K562 (cell line): ENCODE results near the gene WRAP53. TPM values are rescaled to one million over a fixed set of nuclear protein-coding genes. Genes with fewer than 3 reads are reported as not detected.
A peak's percentile ranks its signal among the peaks of the same experiment; 100 is the strongest.
"Not testable (repeated sequence)": the region's sequence is repeated elsewhere in the genome, so short reads cannot be mapped to it uniquely, and the experiment has no call there.

Experiments used
- ATAC-seq: fragments of 200-7000 bp; cut with Tn5 transposase; 3 replicates; pipeline ENCODE4 v1.9.1; 2020; ENCODE audit warnings: moderate library complexity
- BruUV-seq: library from RNA; stranded (reverse); fragments of 400-500 nt; replicated peaks from 2 replicates; lab custom pipeline; 2021; lab: Mats Ljungman, UMichigan
- CTCF ChIA-PET: fragments of 300-600 bp; formaldehyde crosslinking; extraction: SDS; loops from one replicate; lab custom pipeline; 2021; ENCODE audit warnings: low intra/inter-chr PET ratio; lab: Yijun Ruan, JAX
- POLR2A ChIA-PET: fragments of 300-600, 350-650 bp; sonication (Branson Sonifier 250); formaldehyde crosslinking; extraction: SDS; loops from one replicate; lab custom pipeline; 2021; ENCODE audit warnings: antibody characterized with exemption, inconsistent platforms; lab: Yijun Ruan, JAX
- DNase-seq, 4 experiments: peaks; one replicate each; pipeline versions ENCODE4 v3.0.0 to v3.0.0-alpha.2; 2011 to 2018; ENCODE audit warnings: low spot score in 3 of 4, mixed read lengths in 3 of 4; ENCODE audit errors: extremely low read depth in 1 of 4
- FAIRE-seq: peaks from 2 replicates; lab custom pipeline; 2011; peaks lifted over from hg19 to GRCh38; lab: Jason Lieb, UNC
- H2AFZ ChIP-seq: 2 replicates; pipeline ENCODE4 v1.6.0; 2011; ENCODE audit warnings: low read depth, low read length, control low read depth, inconsistent platforms
- H3K27ac ChIP-seq: fragments of 200-600 bp; 3 replicates; pipeline ENCODE4 v1.8.0; 2011; ENCODE audit warnings: low read depth, mild to moderate bottlenecking, control low read depth, inconsistent platforms, low read length, moderate library complexity, mixed read lengths; ENCODE audit errors: extremely low read depth
- H3K27me3 ChIP-seq, 2 experiments: fragments of 300-600 bp in 1 of 2; 2 replicates in 1 of 2; 3 replicates in 1 of 2; pipeline versions ENCODE4 v1.6.0 to v1.8.0; 2011; ENCODE audit warnings: inconsistent platforms in 2 of 2, low read length in 2 of 2, mild to moderate bottlenecking in 1 of 2, mixed read lengths in 1 of 2, moderate library complexity in 1 of 2; ENCODE audit not compliant: control insufficient read depth in 2 of 2, insufficient read depth in 2 of 2
- H3K36me3 ChIP-seq: fragments of 300-600 bp; 3 replicates; pipeline ENCODE4 v1.8.0; 2011; ENCODE audit warnings: mild to moderate bottlenecking, low read length, inconsistent platforms; ENCODE audit not compliant: control insufficient read depth, insufficient read depth
- H3K4me1 ChIP-seq, 2 experiments: fragments of 200-600 bp in 1 of 2; replicated peaks in 1 of 2; 2 replicates in 1 of 2; 3 replicates in 1 of 2; pipeline versions ENCODE4 v1.5.1 to v1.8.0; 2011; ENCODE audit warnings: inconsistent platforms in 2 of 2, low read length in 2 of 2, mild to moderate bottlenecking in 1 of 2, mixed read lengths in 1 of 2, moderate library complexity in 1 of 2; ENCODE audit not compliant: control insufficient read depth in 2 of 2, insufficient read depth in 2 of 2
- H3K4me2 ChIP-seq: 2 replicates; pipeline ENCODE4 v1.6.1; 2011; ENCODE audit warnings: low read length, control low read depth, inconsistent platforms, mixed read lengths; ENCODE audit not compliant: insufficient read depth
- H3K4me3 ChIP-seq: fragments of 200-600 bp; sonication (generic), shearing (Covaris generic); 2 replicates; pipeline ENCODE4 v1.5.1; 2016; ENCODE audit warnings: control low read depth, inconsistent platforms
- H3K79me2 ChIP-seq: fragments of 200-600 bp; 3 replicates; pipeline ENCODE4 v1.8.0; 2011; ENCODE audit warnings: low read length, inconsistent platforms; ENCODE audit not compliant: control insufficient read depth, insufficient read depth
- H3K9ac ChIP-seq, 2 experiments: 2 replicates each; pipeline versions ENCODE4 v1.6.0 to v1.6.1; 2011; ENCODE audit warnings: low read depth in 2 of 2, low read length in 2 of 2, control low read depth in 1 of 2, inconsistent platforms in 1 of 2, mild to moderate bottlenecking in 1 of 2, mixed read lengths in 1 of 2; ENCODE audit not compliant: insufficient read depth in 1 of 2
- H3K9me1 ChIP-seq: one replicate; pipeline ENCODE4 v1.6.0; 2011; ENCODE audit warnings: inconsistent platforms, mild to moderate bottlenecking, low read length, moderate library complexity; ENCODE audit not compliant: control insufficient read depth, insufficient read depth
- H3K9me3 ChIP-seq: replicated peaks from 2 replicates; pipeline ENCODE4 v1.5.1; 2011; ENCODE audit warnings: low read depth, low read length, inconsistent platforms; ENCODE audit not compliant: control insufficient read depth, insufficient read depth
- H4K20me1 ChIP-seq: replicated peaks from 2 replicates; pipeline ENCODE4 v1.6.1; 2011; ENCODE audit warnings: low read length, inconsistent platforms, mixed read lengths; ENCODE audit not compliant: control insufficient read depth, insufficient read depth
- ASH1L ChIP-seq: fragments of 450-650 bp; IDR thresholded peaks from 2 replicates; pipeline ENCODE4 v1.6.1; 2018; ENCODE audit warnings: borderline replicate concordance, mild to moderate bottlenecking, low read depth; ENCODE audit not compliant: partially characterized antibody
- C11orf30 ChIP-seq: fragments of 450-650 bp; IDR thresholded peaks from 2 replicates; pipeline ENCODE4 v1.6.1; 2016; ENCODE audit warnings: low read depth, mild to moderate bottlenecking
- CC2D1A ChIP-seq: fragments of 450-650 bp; IDR thresholded peaks from 2 replicates; pipeline ENCODE4 v1.6.1; 2017; ENCODE audit warnings: mild to moderate bottlenecking
- MAFG ChIP-seq: fragments of 450-650 bp; conservative IDR thresholded peaks from 2 replicates; pipeline ENCODE4 v1.6.1; 2016; ENCODE audit warnings: missing genetic modification characterization, missing compliant biosample characterization
- NFYB ChIP-seq: IDR thresholded peaks from 2 replicates; pipeline ENCODE4 v1.6.1; 2011; ENCODE audit warnings: mild to moderate bottlenecking, moderate library complexity; ENCODE audit not compliant: insufficient read length; ENCODE audit errors: extremely low read depth
- PKNOX1 ChIP-seq: fragments of 450-650 bp; IDR thresholded peaks from 2 replicates; pipeline ENCODE4 v1.6.1; 2016
- POLR2A ChIP-seq: fragments of 450-650 bp; conservative IDR thresholded peaks from 2 replicates; pipeline ENCODE4 v1.6.1; 2016
- POLR2B ChIP-seq: fragments of 450-650 bp; IDR thresholded peaks from 2 replicates; pipeline ENCODE4 v1.6.1; 2018; ENCODE audit warnings: low read depth; ENCODE audit not compliant: partially characterized antibody
- RBM25 ChIP-seq: fragments of 200-400 bp; formaldehyde crosslinking; IDR thresholded peaks from 2 replicates; pipeline ENCODE4 v1.6.1; 2018; ENCODE audit warnings: low read length, low read depth, moderate library complexity; ENCODE audit not compliant: severe bottlenecking
- SUPT5H ChIP-seq: fragments of 450-650 bp; IDR thresholded peaks from 2 replicates; pipeline ENCODE4 v1.6.1; 2016
- ZNF316 ChIP-seq: fragments of 450-650 bp; IDR thresholded peaks from 2 replicates; pipeline ENCODE4 v1.6.1; 2016
- WGBS: fragments of 100-300 bp; shearing (Covaris generic); methylation state at CpG from one replicate; pipeline ENCODE4 v1.1.6; 2016; ENCODE audit warnings: low coverage, mixed read lengths; ENCODE audit not compliant: insufficient coverage; ENCODE audit errors: missing lambda C conversion rate; 5-methylcytosine and 5-hydroxymethylcytosine counted together
- in situ Hi-C: fragments of 300-500 bp; cut with MboI; formaldehyde crosslinking; loops from 4 replicates; pipeline ENCODE4 v1.15.0; 2018; ENCODE audit warnings: inconsistent platforms, mixed read lengths
- intact Hi-C: fragments of 100-400 bp; cut with micrococcal nuclease; formaldehyde crosslinking; loops from 2 replicates; pipeline ENCODE4 v1.14.2; 2022
- polyA plus RNA-seq, 8 experiments: library from polyadenylated mRNA; depleted of rRNA in 4 of 8; stranded (reverse) in 5 of 8; unstranded in 3 of 8; fragments of >200 nt; fragmentation: Nextera tagmentation in 2 of 8; fragmentation: Illumina TruSeq in 1 of 8; extraction: Ambion mirVana in 2 of 8; extraction: Trizol in 1 of 8; gene quantifications; 2 replicates each; pipeline versions ENCODE4 v1.2.1 to v1.2.3, GENCODE V29; 2011 to 2014; ENCODE audit warnings: inconsistent platforms in 1 of 8, missing spikeins in 1 of 8
- total RNA-seq, 7 experiments: library from RNA; depleted of rRNA in 6 of 7; stranded (reverse); fragments of >200 nt in 6 of 7; fragmentation: Illumina TruSeq in 2 of 7; extraction: Trizol in 2 of 7; gene quantifications; 2 replicates each; pipeline versions ENCODE4 v1.2.1 to v1.2.3, GENCODE V29; 2011 to 2021; ENCODE audit warnings: low replicate concordance in 1 of 7

Gene WRAP53
- total and polyA plus RNA-seq, 9 of the 15 experiments (the other 6 are each of a cell fraction or from before 2014, with no cell fraction given), result 0.72 to 18.2 (median 13.4) TPM

- CTCF ChIA-PET, H3K9me1 ChIP-seq, H4K20me1 ChIP-seq, intact Hi-C loops, H3K79me2 ChIP-seq, H3K36me3 ChIP-seq, H3K9me3 ChIP-seq, in situ Hi-C loops, H3K27me3 ChIP-seq, H3K27ac ChIP-seq, BruUV-seq, H3K4me3 ChIP-seq: not testable (repeated sequence)
- FAIRE-seq, result peak; percentile 55
- Histone ChIP-seq H3K4me1 (peaks cover 2 to 11% of the 10 kb centered on the region in 2 experiments; a peak in 3 of 5 replicates), H2AFZ (peak overlapping the region; percentile 74), H3K9ac (peak overlapping the region; percentile 26 to 50; a peak in 3 of 4 replicates), H3K4me2 (peak overlapping the region; percentile 64)
- peak in 1 of 4 experiments; percentile 32 for DNase-seq
- 32% methylated on average over 5 of the region's 7 CpGs for WGBS
- POLR2A ChIA-PET, result interaction anchor here (0.6 to 2.3 kb wide), 11 partner anchors 9 to 128 kb away, joined by 3 to 16 read pairs (median 4); partner anchors contain the start of genes ATP1B2, MPDU1, SAT2 and TP53
- TF ChIP-seq ZNF316 (peak; percentile 96), PKNOX1 (peak; percentile 43; the same call in 1 of the 2 replicates), CC2D1A (0 out of 2 replicates have a peak, but pooled peaks have one; percentile 16), POLR2B (peak; percentile 47), MAFG (tag) (peak; percentile 81), ASH1L (peak; percentile 48), RBM25 (peak; percentile 12), C11orf30 (peak; percentile 93), POLR2A (peak; percentile 63), SUPT5H (peak; percentile 50; the same call in 1 of the 2 replicates), NFYB (peak; percentile 52)
- peak; percentile 55; the same call in 1 of the 3 replicates for ATAC-seq
Observed at GRCh38 chr17:7641635-7642034, 46.6 kb upstream of the WRAP53 start.
